ENCODE results near the gene RBMY1E. TPM values are rescaled to one million over a fixed set of nuclear protein-coding genes. Genes with fewer than 3 reads are reported as not detected.
"Not testable (repeated sequence)": the region's sequence is repeated elsewhere in the genome, so short reads cannot be mapped to it uniquely, and the experiment has no call there.

The RBMY1E gene
- total RNA-seq, result not detected
- not detected for polyA plus RNA-seq

GRCh38 chrY:21917932-21918331, at the start of gene RBMY1E:
TSS of gene RBMY1E (minus strand) at chrY:21918032. CDS start at chrY:21916054, 1,978 bp downstream.
- H3K9me3 ChIP-seq; DNase-seq; intact Hi-C loops (cut with DNase I); H3K4me3 ChIP-seq; H3K4me1 ChIP-seq; ATAC-seq; H3K36me3 ChIP-seq; H3K27me3 ChIP-seq; H3K27ac ChIP-seq; FAIRE-seq: not testable (repeated sequence)
- WGBS, 2 donors, result no CpG with 5 or more reads among the region's 29 CpGs

GRCh38 chrY:21894426-21894825, 23.4 kb downstream of the RBMY1E start, which contains the start of gene RBMY1D:
TSS of gene RBMY1D (minus strand) at chrY:21894526. CDS start at chrY:21892513, 2,013 bp downstream.
- H3K9me3 ChIP-seq; H3K4me3 ChIP-seq; H3K27me3 ChIP-seq; intact Hi-C loops (cut with DNase I); H3K36me3 ChIP-seq; ATAC-seq; FAIRE-seq; H3K27ac ChIP-seq; DNase-seq; H3K4me1 ChIP-seq: not testable (repeated sequence)
- no CpG with 5 or more reads among the region's 28 CpGs for WGBS, 2 donors

GRCh38 chrY:21869407-21870076, 48.3 kb downstream of the RBMY1E start:
- H3K36me3 ChIP-seq; H3K27me3 ChIP-seq; FAIRE-seq; H3K27ac ChIP-seq; H3K9me3 ChIP-seq; intact Hi-C loops (cut with DNase I); DNase-seq; ATAC-seq; H3K4me3 ChIP-seq; H3K4me1 ChIP-seq: not testable (repeated sequence)
- WGBS, 2 donors, result no CpG with 5 or more reads among the region's 5 CpGs

Other genes with a start within 250 kb of the RBMY1E start
- not detected for gene RBMY1D, start 23.5 kb downstream of the RBMY1E start, total RNA-seq
- gene RBMY1D, start 23.5 kb downstream of the RBMY1E start, polyA plus RNA-seq, result not detected